Inferior parietal cortex (tissue), 1 donor: ENCODE measurements around the gene VKORC1L1.
"Not testable (repeated sequence)": the region's sequence is repeated elsewhere in the genome, so short reads cannot be mapped to it uniquely, and the experiment has no call there.

Experiments used
- DNase-seq: peaks from one replicate; pipeline ENCODE4 v3.0.0-alpha.2; 2016; ENCODE audit errors: extremely low spot score

Gene VKORC1L1

GRCh38 chr7:65884983-65885382 lies 12.1 kb downstream of the VKORC1L1 start:
- DNase-seq, result not testable (repeated sequence)

- DNase-seq, result not testable (repeated sequence)
These were observed 12.7 kb downstream of the VKORC1L1 start for GRCh38 chr7:65885533-65885932.

- not testable (repeated sequence) for DNase-seq
These were observed 15.7 kb downstream of the VKORC1L1 start for GRCh38 chr7:65888434-65889156.

- not testable (repeated sequence) for DNase-seq
These were observed 16.8 kb downstream of the VKORC1L1 start for GRCh38 chr7:65889722-65890121.

GRCh38 chr7:65892161-65892560 lies 19.3 kb downstream of the VKORC1L1 start:
- no peak for DNase-seq

GRCh38 chr7:65892835-65893234 lies 20.0 kb downstream of the VKORC1L1 start:
- no peak for DNase-seq

GRCh38 chr7:65896279-65896870 lies 23.5 kb downstream of the VKORC1L1 start:
- no peak for DNase-seq

- DNase-seq, result not testable (repeated sequence)
These were observed 24.4 kb downstream of the VKORC1L1 start for GRCh38 chr7:65897289-65897688.

GRCh38 chr7:65898677-65899447 lies 26.0 kb downstream of the VKORC1L1 start:
- DNase-seq, result not testable (repeated sequence)

- DNase-seq, result no peak
These were observed 29.4 kb downstream of the VKORC1L1 start for GRCh38 chr7:65902306-65902705.

GRCh38 chr7:65907501-65908198 lies 34.8 kb downstream of the VKORC1L1 start:
- no peak for DNase-seq

GRCh38 chr7:65910237-65910636 lies 37.4 kb downstream of the VKORC1L1 start:
- DNase-seq, result no peak

GRCh38 chr7:65912237-65912636 lies 39.4 kb downstream of the VKORC1L1 start:
- DNase-seq, result no peak

- no peak for DNase-seq
These were observed 43.2 kb downstream of the VKORC1L1 start for GRCh38 chr7:65915921-65916657.

- DNase-seq, result no peak
These were observed 50.4 kb downstream of the VKORC1L1 start for GRCh38 chr7:65923316-65923715.

GRCh38 chr7:65924193-65924592 lies 51.3 kb downstream of the VKORC1L1 start:
- no peak for DNase-seq

GRCh38 chr7:65925040-65925439 lies 52.2 kb downstream of the VKORC1L1 start:
- no peak for DNase-seq

GRCh38 chr7:65926588-65926987 lies 53.7 kb downstream of the VKORC1L1 start:
- DNase-seq, result no peak

GRCh38 chr7:65927489-65928448 lies 54.9 kb downstream of the VKORC1L1 start:
- no peak for DNase-seq

GRCh38 chr7:65931685-65932084 lies 58.8 kb downstream of the VKORC1L1 start:
- no peak for DNase-seq
